Vagina (tissue), 2 donors: Measurements from ENCODE around the gene KIF1B. TPM values are rescaled to one million over a fixed set of nuclear protein-coding genes. Genes with fewer than 3 reads are reported as not detected.

Source experiments
- DNase-seq, 2 donors: peaks; one replicate each; pipeline ENCODE4 v3.0.0-alpha.2; 2017; ENCODE audit errors: extremely low spot score in 2 of 2
- H3K27ac ChIP-seq: fragments of 200-600 bp; sonication (generic); one replicate; pipeline ENCODE4 v1.5.1; 2019
- H3K27me3 ChIP-seq: fragments of 200-600 bp; sonication (generic); one replicate; pipeline ENCODE4 v1.5.1; 2019
- H3K36me3 ChIP-seq, 2 donors: fragments of 200-600 bp; sonication (generic); one replicate each; pipeline ENCODE4 v1.5.1; 2017 to 2019
- H3K4me1 ChIP-seq: fragments of 200-600 bp; sonication (generic); one replicate; pipeline ENCODE4 v1.5.1; 2019
- H3K4me3 ChIP-seq, 2 donors: fragments of 200-600 bp; sonication (generic); 1 replicate in 1 of 2; 2 replicates in 1 of 2; pipeline ENCODE4 v1.5.1; 2016 to 2019
- H3K9me3 ChIP-seq: fragments of 200-600 bp; sonication (generic); one replicate; pipeline ENCODE4 v1.5.1; 2019
- CTCF ChIP-seq, 3 experiments: fragments of 450-650 bp in 2 of 3; fragments of 200-600 bp in 1 of 3; sonication (generic) in 1 of 3; IDR thresholded peaks; one replicate each; pipeline ENCODE4 v1.5.1; 2017 to 2019; ENCODE audit warnings: antibody characterized with exemption in 3 of 3, mild to moderate bottlenecking in 2 of 3, moderate library complexity in 2 of 3
- POLR2A ChIP-seq, 2 donors: fragments of 450-650 bp; IDR thresholded peaks; one replicate each; pipeline ENCODE4 v1.6.1; 2017; ENCODE audit warnings: antibody characterized with exemption in 2 of 2, mild to moderate bottlenecking in 2 of 2, moderate library complexity in 2 of 2
- POLR2AphosphoS5 ChIP-seq, 2 donors: sonication (generic); formaldehyde crosslinking; IDR thresholded peaks; one replicate each; pipeline ENCODE4 v1.9.0; 2017; ENCODE audit warnings: antibody characterized with exemption in 2 of 2, mild to moderate bottlenecking in 2 of 2, low read depth in 1 of 2; ENCODE audit not compliant: insufficient read depth in 1 of 2
- intact Hi-C: fragments of 100-400 bp; cut with DNase I; formaldehyde crosslinking; loops from one replicate; pipeline ENCODE4 v1.15.1; 2023
- total RNA-seq: library from RNA; depleted of rRNA; stranded (reverse); fragments of >200 nt; gene quantifications from one replicate; pipeline ENCODE4 v1.2.3, GENCODE V29; 2016

KIF1B gene
- total RNA-seq, 1 donor from 2014 or later: 45.4 TPM

DNA sequence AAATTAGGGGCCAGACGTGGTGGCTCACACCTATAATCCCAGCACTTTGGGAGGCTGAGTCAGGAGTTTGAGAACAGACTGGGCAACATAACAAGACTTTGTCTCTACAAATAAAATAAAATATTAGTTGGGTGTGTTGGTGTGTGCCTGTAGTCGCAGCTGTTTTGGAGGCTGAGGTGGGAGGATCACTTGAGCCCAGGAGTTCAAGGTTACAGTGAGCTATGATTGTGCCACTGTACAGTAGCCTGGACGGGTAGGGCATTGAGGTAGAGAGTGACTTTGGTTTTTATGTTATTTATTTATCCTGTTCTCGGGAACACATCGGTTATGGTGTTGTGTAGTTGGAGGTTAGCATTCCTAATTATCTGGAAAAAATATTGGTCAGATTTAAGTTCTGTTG, 19.5 kb downstream of the KIF1B start:
- Histone ChIP-seq H3K4me3 (no peak overlapping the region), H3K36me3 (no peaks in the 10 kb centered on the region), H3K27ac (no peak overlapping the region), H3K9me3 (no peaks in the 10 kb centered on the region), H3K4me1 (peaks cover 29% of the 10 kb centered on the region), H3K27me3 (no peaks in the 10 kb centered on the region)
- intact Hi-C loops: no loop called here
- DNase-seq: no peak
- TF ChIP-seq CTCF (IDR thresholded peaks at IDR 0.05) (no peak), POLR2AphosphoS5 (IDR thresholded peaks at IDR 0.05; ENCODE audit: insufficient read depth in 1 of 2, low read depth in 1 of 2) (no peak), POLR2A (IDR thresholded peaks at IDR 0.05) (no peak)

DNA sequence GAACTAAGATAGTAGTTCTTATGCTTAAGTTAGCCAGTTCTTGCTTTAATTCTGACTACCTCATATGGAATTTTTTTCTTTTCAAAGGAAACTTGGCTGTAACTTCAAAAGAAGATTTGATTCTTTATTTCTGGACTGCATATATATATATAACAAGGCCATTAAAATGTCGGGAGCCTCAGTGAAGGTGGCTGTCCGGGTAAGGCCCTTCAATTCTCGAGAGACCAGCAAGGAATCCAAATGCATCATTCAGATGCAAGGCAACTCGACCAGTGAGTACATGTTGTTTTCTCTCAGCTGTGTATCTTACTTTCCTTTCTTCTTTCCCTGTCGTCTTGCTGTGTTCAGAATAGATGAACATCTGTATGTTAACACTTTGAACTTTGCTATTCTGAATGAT, 21.8 kb downstream of the KIF1B start:
- Histone ChIP-seq H3K4me3 (no peak overlapping the region), H3K4me1 (peaks cover 32% of the 10 kb centered on the region), H3K9me3 (no peaks in the 10 kb centered on the region), H3K27ac (no peak overlapping the region), H3K36me3 (no peaks in the 10 kb centered on the region), H3K27me3 (no peaks in the 10 kb centered on the region)
- no peak for DNase-seq
- TF ChIP-seq CTCF (IDR thresholded peaks at IDR 0.05): no peak
- no peak for TF ChIP-seq POLR2A (IDR thresholded peaks at IDR 0.05)
- intact Hi-C loops: no loop called here

DNA sequence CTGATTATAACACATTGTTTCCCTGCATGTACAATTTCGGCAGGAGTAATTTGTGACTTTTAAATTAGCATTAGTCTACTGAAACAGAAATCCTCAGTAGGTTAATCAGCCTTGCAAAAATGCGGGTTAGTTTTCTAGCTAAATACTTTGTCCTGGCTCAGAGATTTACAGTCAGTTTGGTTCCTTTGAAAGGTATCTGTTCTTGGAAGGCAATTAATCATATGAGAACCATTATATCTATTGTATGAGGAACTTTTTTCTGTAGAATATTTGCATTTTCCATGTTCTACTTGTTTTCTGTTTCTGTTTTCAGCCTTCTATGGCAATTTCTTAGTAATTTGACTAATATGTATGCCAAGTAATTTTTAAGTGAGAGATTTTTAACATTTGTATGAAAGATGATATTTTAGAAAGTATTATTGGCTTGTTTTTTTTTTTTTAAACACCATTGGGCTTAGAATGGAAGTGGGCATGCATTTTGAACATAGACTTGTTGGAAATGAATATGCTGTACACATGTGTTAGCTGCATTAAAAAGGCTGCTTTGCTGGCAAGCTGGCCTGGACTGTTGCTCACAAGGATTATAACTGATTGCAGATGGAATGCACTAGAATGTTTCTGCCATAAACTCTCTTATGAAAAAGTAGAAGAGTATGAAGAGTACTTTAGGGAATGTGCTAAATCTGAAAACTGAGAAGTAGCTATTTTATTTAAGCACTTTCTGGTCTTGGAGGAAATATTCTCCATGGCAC, 26.2 kb downstream of the KIF1B start:
- no peaks in the 10 kb centered on the region for H3K27me3 ChIP-seq
- TF ChIP-seq POLR2A (IDR thresholded peaks at IDR 0.05): no peak
- no peak for TF ChIP-seq CTCF (IDR thresholded peaks at IDR 0.05)
- no peak for TF ChIP-seq POLR2AphosphoS5 (IDR thresholded peaks at IDR 0.05; ENCODE audit: insufficient read depth in 1 of 2, low read depth in 1 of 2)
- H3K4me3 ChIP-seq: no peak overlapping the region
- DNase-seq: no peak
- peaks cover 32% of the 10 kb centered on the region for H3K4me1 ChIP-seq
- intact Hi-C loops: no loop called here
- no peaks in the 10 kb centered on the region for H3K36me3 ChIP-seq
- H3K9me3 ChIP-seq: no peaks in the 10 kb centered on the region
- no peak overlapping the region for H3K27ac ChIP-seq

DNA sequence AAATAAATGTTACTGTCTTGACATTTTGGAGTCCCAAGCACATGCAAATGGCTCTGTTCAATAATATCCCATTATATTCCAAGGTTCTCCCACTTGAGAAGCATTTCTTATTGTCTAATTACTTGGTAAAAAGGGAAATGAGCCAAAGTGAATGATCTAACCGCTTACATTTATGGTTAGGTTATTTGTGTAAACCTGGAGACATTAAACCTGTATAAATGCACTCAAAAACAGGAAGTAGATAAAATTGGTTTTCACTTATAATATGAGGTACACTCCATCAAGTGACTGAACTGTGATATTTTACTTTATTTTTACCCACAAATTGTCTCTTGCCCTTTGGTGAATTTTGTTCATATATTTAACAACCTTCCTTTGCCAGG, 26.8 kb downstream of the KIF1B start:
- Histone ChIP-seq H3K36me3 (no peaks in the 10 kb centered on the region), H3K9me3 (no peaks in the 10 kb centered on the region), H3K27me3 (no peaks in the 10 kb centered on the region), H3K4me1 (peaks cover 29% of the 10 kb centered on the region), H3K4me3 (no peak overlapping the region), H3K27ac (no peak overlapping the region)
- no peak for DNase-seq
- TF ChIP-seq CTCF (IDR thresholded peaks at IDR 0.05) (no peak), POLR2AphosphoS5 (IDR thresholded peaks at IDR 0.05; ENCODE audit: insufficient read depth in 1 of 2, low read depth in 1 of 2) (no peak), POLR2A (IDR thresholded peaks at IDR 0.05) (no peak)
- intact Hi-C loops: no loop called here

DNA sequence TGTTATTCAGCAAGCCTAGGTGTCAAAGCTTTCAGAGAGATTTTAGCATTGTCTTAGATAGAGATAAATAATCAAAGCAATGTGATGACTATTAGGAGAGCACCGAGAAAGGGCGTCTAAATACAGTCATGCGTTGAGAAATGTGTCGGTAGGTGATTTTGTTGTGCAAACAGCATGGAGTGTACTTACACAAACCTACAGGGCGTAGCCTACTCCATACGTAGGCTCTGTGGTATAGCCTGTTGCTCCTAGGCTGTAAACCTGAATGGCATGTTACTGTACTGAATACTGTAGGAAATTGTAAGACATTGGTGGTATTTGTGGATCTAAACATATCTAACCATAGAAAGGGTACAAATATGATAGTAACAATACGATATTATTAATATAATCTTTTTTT, 31.8 kb downstream of the KIF1B start:
- Histone ChIP-seq H3K9me3 (no peaks in the 10 kb centered on the region), H3K27ac (no peak overlapping the region), H3K4me3 (no peak overlapping the region), H3K36me3 (no peaks in the 10 kb centered on the region), H3K27me3 (no peaks in the 10 kb centered on the region), H3K4me1 (peaks cover 14% of the 10 kb centered on the region)
- DNase-seq: no peak
- intact Hi-C loops: no loop called here
- TF ChIP-seq POLR2AphosphoS5 (IDR thresholded peaks at IDR 0.05; ENCODE audit: insufficient read depth in 1 of 2, low read depth in 1 of 2) (no peak), CTCF (IDR thresholded peaks at IDR 0.05) (no peak), POLR2A (IDR thresholded peaks at IDR 0.05) (no peak)
